PC-3 (cell line): ENCODE measurements around the gene AFDN.

Experiments used
- EZH2 ChIP-seq: fragments of 300-600 bp; sonication (generic); IDR thresholded peaks from one replicate; pipeline ENCODE4 v1.6.1; 2017; ENCODE audit warnings: antibody characterized with exemption, mild to moderate bottlenecking, low read length; ENCODE audit not compliant: unreplicated experiment
- TF ChIP-seq, protein P1 (sequence below): fragments of 300-600 bp; sonication (generic); conservative IDR thresholded peaks from 2 replicates; pipeline ENCODE4 v1.5.1; 2017; ENCODE audit warnings: antibody characterized with exemption, low read depth, mild to moderate bottlenecking, low read length

DNA sequence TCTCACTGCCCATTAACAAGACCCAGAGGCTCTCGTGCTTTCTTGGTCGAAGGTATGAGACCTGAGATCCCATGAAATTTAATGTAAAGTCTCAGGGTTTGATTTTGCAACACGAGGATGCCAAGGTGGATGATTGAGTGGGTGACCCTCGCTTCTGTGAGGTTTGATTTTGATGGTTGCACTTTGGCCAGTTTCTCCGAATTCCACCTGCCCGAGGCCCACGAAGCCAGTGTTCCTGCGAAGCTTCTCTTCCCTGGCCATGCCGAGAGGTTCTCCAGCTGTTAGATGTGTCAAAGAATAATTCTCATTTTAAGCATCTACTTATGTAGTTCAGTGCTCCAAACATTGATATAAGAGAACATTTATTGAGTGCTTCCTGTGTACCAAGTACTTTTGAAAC is 170.9 kb downstream of the AFDN start, which contains the start of gene KIF25:
- TF ChIP-seq, protein P1, sequence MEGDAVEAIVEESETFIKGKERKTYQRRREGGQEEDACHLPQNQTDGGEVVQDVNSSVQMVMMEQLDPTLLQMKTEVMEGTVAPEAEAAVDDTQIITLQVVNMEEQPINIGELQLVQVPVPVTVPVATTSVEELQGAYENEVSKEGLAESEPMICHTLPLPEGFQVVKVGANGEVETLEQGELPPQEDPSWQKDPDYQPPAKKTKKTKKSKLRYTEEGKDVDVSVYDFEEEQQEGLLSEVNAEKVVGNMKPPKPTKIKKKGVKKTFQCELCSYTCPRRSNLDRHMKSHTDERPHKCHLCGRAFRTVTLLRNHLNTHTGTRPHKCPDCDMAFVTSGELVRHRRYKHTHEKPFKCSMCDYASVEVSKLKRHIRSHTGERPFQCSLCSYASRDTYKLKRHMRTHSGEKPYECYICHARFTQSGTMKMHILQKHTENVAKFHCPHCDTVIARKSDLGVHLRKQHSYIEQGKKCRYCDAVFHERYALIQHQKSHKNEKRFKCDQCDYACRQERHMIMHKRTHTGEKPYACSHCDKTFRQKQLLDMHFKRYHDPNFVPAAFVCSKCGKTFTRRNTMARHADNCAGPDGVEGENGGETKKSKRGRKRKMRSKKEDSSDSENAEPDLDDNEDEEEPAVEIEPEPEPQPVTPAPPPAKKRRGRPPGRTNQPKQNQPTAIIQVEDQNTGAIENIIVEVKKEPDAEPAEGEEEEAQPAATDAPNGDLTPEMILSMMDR: no peak
- no peak for TF ChIP-seq EZH2
